B cell (primary cell): ENCODE results near the gene GMCL1. TPM values are rescaled to one million over a fixed set of nuclear protein-coding genes. Genes with fewer than 3 reads are reported as not detected.
A peak's percentile ranks its signal among the peaks of the same experiment; 100 is the strongest.

Experiments
- ATAC-seq: fragments of 200-7000 bp; cut with Tn5 transposase; one replicate; pipeline ENCODE4 v1.10.0; 2021; ENCODE audit warnings: low read depth, mild to moderate bottlenecking, moderate number of reproducible peaks, moderate library complexity
- CTCF ChIA-PET: fragments of 350-600 bp; sonication (Branson Sonifier 250); formaldehyde crosslinking; loops from one replicate; lab custom pipeline; 2021; ENCODE audit warnings: antibody characterized with exemption, inconsistent platforms; lab: Charles Lee
- POLR2A ChIA-PET: fragments of 350-600 bp; sonication (Branson Sonifier 250); formaldehyde crosslinking; loops from one replicate; lab custom pipeline; 2021; ENCODE audit warnings: antibody characterized with exemption; lab: Charles Lee
- DNase-seq: peaks from one replicate; pipeline ENCODE4 v3.0.0; 2013
- H2AFZ ChIP-seq: 2 replicates; pipeline ENCODE4 v1.6.1; 2012; ENCODE audit warnings: mild to moderate bottlenecking, low read depth, low read length; ENCODE audit not compliant: insufficient read depth, poor library complexity, severe bottlenecking
- H3K27ac ChIP-seq, 2 donors: 1 replicate in 1 of 2; 2 replicates in 1 of 2; pipeline ENCODE4 v1.5.1; 2012 to 2013; ENCODE audit warnings: low read length in 2 of 2, mild to moderate bottlenecking in 2 of 2, moderate library complexity in 1 of 2
- H3K27me3 ChIP-seq, 4 experiments: fragments of 200-600 bp in 1 of 4; sonication (generic) in 1 of 4; replicated peaks in 1 of 4; 1 replicate in 2 of 4; 2 replicates in 2 of 4; pipeline versions ENCODE4 v1.6.1 to v1.7.0; 2013 to 2016; ENCODE audit warnings: low read length in 3 of 4, mild to moderate bottlenecking in 2 of 4, mixed read lengths in 1 of 4, moderate library complexity in 1 of 4; ENCODE audit not compliant: insufficient read depth in 4 of 4, control insufficient read depth in 3 of 4; ENCODE audit errors: control extremely low read depth in 1 of 4
- H3K36me3 ChIP-seq, 2 experiments: replicated peaks in 1 of 2; 1 replicate in 1 of 2; 2 replicates in 1 of 2; pipeline versions ENCODE4 v1.6.1 to v1.7.1; 2013; ENCODE audit warnings: low read length in 1 of 2; ENCODE audit not compliant: insufficient read depth in 2 of 2, control insufficient read depth in 1 of 2; ENCODE audit errors: control extremely low read depth in 1 of 2, extremely low read depth in 1 of 2
- H3K4me1 ChIP-seq, 2 donors: fragments of 200-600 bp in 1 of 2; sonication (generic) in 1 of 2; 1 replicate in 1 of 2; 2 replicates in 1 of 2; pipeline versions ENCODE4 v1.5.1 to v1.6.1; 2013 to 2017; ENCODE audit warnings: low read length in 2 of 2; ENCODE audit not compliant: control insufficient read depth in 2 of 2, insufficient read depth in 2 of 2
- H3K4me2 ChIP-seq: replicated peaks from 2 replicates; pipeline ENCODE3; 2012; ENCODE audit warnings: mild to moderate bottlenecking, low read depth, low read length; ENCODE audit not compliant: poor library complexity, severe bottlenecking
- H3K4me3 ChIP-seq, 5 experiments: fragments of 200-600 bp in 1 of 5; sonication (generic) in 1 of 5; 1 replicate in 3 of 5; 2 replicates in 2 of 5; pipeline versions ENCODE4 v1.5.1 to v1.7.0; 2011 to 2016; ENCODE audit warnings: low read length in 4 of 5, mild to moderate bottlenecking in 4 of 5, low read depth in 2 of 5, control low read depth in 1 of 5, moderate library complexity in 1 of 5; ENCODE audit not compliant: insufficient read depth in 1 of 5; ENCODE audit errors: control extremely low read depth in 1 of 5, extremely low read depth in 1 of 5
- H3K79me2 ChIP-seq: fragments of 200-600 bp; sonication (generic); one replicate; pipeline ENCODE4 v1.6.0; 2016; ENCODE audit warnings: low read length; ENCODE audit not compliant: control insufficient read depth, insufficient read depth
- H3K9ac ChIP-seq: fragments of 200-600 bp; sonication (generic); 2 replicates; pipeline ENCODE4 v1.6.1; 2017; ENCODE audit warnings: mild to moderate bottlenecking, low read length, moderate library complexity
- H3K9me3 ChIP-seq, 3 donors: one replicate each; pipeline versions ENCODE4 v1.6.1 to v1.7.1; 2013; ENCODE audit warnings: low read length in 2 of 3; ENCODE audit not compliant: control insufficient read depth in 2 of 3, insufficient read depth in 1 of 3; ENCODE audit errors: control extremely low read depth in 1 of 3
- H4K20me1 ChIP-seq: 2 replicates; pipeline ENCODE4 v1.6.0; 2012; ENCODE audit warnings: mild to moderate bottlenecking, low read length; ENCODE audit not compliant: insufficient read depth, control insufficient read depth, poor library complexity, severe bottlenecking
- H3K27ac Mint-ChIP-seq: one replicate; pipeline ENCODE4 v1.8.0; 2021; ENCODE audit warnings: mixed read lengths
- H3K27me3 Mint-ChIP-seq: one replicate; pipeline ENCODE4 v1.8.0; 2021; ENCODE audit warnings: mixed read lengths
- H3K4me1 Mint-ChIP-seq: one replicate; pipeline ENCODE4 v1.8.0; 2021; ENCODE audit warnings: mixed read lengths
- H3K4me3 Mint-ChIP-seq: one replicate; pipeline ENCODE4 v1.8.0; 2021; ENCODE audit warnings: mixed read lengths
- H3K9me3 Mint-ChIP-seq: one replicate; pipeline ENCODE4 v1.8.0; 2022; ENCODE audit warnings: mixed read lengths; ENCODE audit not compliant: insufficient read depth
- EZH2 ChIP-seq: IDR thresholded peaks from 2 replicates; pipeline ENCODE4 v1.6.1; 2012; ENCODE audit warnings: borderline replicate concordance, low read depth, mild to moderate bottlenecking, moderate library complexity, low read length; ENCODE audit not compliant: insufficient read depth, poor library complexity, severe bottlenecking
- WGBS: methylation state at CpG from one replicate; pipeline ENCODE4 v1.1.5; 2013; ENCODE audit warnings: missing lambda C conversion rate; ENCODE audit not compliant: insufficient coverage; 5-methylcytosine and 5-hydroxymethylcytosine counted together
- intact Hi-C: fragments of 100-400 bp; cut with micrococcal nuclease; formaldehyde crosslinking; loops from one replicate; pipeline ENCODE4 v1.10.0; 2022
- polyA plus RNA-seq: library from polyadenylated mRNA; depleted of rRNA; stranded (reverse); fragments of >200 nt; gene quantifications from 2 replicates; pipeline ENCODE4 v1.2.3, GENCODE V29; 2012
- total RNA-seq, 2 donors: library from RNA; stranded (reverse); fragments of 120-200 nt in 1 of 2; gene quantifications; 1 replicate in 1 of 2; 2 replicates in 1 of 2; pipeline versions ENCODE4 v1.2.3 to v1.2.4, GENCODE V29; 2013 to 2022
- TF ChIP-seq, protein P1 (sequence below): fragments of 200-600 bp; IDR thresholded peaks from one replicate; pipeline ENCODE4 v1.8.0; 2022; ENCODE audit warnings: antibody characterized with exemption, mild to moderate bottlenecking

The GMCL1 gene
- total and polyA plus RNA-seq, 2 donors (not counting 1 experiment from before 2014, with no cell fraction given) = 6.0 to 26.3 TPM

DNA sequence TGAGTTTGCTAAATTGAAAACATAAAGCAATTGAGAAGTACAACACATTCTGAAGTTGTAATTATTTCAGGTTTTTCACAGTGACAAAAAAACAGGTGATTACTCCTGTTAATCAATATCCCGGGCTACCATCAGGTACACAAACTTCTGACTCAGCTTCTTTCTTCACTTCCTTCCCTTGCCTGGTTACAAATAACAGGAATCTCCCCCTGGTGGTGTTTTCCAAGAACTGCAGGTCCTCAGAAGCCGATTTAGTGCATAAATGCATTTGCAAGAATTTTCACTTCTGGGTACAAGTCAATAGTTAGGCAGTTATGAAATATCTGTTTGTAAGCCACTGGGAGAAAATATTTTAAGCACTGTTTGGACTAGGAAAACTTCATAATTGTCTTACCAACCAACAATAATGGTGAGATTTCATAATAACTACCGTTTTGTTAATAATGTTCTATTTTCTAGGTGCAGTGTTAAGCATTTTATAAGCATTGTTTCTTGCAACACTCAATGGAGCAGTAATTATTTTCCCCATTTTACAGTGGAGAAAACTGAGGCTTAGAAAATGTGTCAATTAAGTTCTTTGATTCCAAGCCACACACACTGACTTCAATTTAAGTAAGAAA lies 12.4 kb upstream of the GMCL1 start:
- TF ChIP-seq, protein P1, sequence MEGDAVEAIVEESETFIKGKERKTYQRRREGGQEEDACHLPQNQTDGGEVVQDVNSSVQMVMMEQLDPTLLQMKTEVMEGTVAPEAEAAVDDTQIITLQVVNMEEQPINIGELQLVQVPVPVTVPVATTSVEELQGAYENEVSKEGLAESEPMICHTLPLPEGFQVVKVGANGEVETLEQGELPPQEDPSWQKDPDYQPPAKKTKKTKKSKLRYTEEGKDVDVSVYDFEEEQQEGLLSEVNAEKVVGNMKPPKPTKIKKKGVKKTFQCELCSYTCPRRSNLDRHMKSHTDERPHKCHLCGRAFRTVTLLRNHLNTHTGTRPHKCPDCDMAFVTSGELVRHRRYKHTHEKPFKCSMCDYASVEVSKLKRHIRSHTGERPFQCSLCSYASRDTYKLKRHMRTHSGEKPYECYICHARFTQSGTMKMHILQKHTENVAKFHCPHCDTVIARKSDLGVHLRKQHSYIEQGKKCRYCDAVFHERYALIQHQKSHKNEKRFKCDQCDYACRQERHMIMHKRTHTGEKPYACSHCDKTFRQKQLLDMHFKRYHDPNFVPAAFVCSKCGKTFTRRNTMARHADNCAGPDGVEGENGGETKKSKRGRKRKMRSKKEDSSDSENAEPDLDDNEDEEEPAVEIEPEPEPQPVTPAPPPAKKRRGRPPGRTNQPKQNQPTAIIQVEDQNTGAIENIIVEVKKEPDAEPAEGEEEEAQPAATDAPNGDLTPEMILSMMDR = peak; percentile 92
- TF ChIP-seq EZH2 = no peak
- Mint-ChIP-seq H3K9me3 (no peaks in the 10 kb centered on the region), H3K27me3 (no peaks in the 10 kb centered on the region), H3K27ac (no peak overlapping the region), H3K4me1 (peaks cover 3% of the 10 kb centered on the region), H3K4me3 (no peak overlapping the region)
- ATAC-seq (peak; percentile 88), DNase-seq (peak; percentile 87)
- H3K36me3 ChIP-seq = peaks cover 4 to 14% of the 10 kb centered on the region in 2 experiments
- no peaks in the 10 kb centered on the region for H3K27me3 ChIP-seq
- 0% methylated on average over 1 of the region's 3 CpGs for WGBS
- no peaks in the 10 kb centered on the region for H3K79me2 ChIP-seq
- H3K4me3 ChIP-seq = no peak overlapping the region
- peaks cover 0 to 6% of the 10 kb centered on the region in 2 donors for H3K4me1 ChIP-seq
- H3K4me2 ChIP-seq = no peak overlapping the region
- H4K20me1 ChIP-seq = no peaks in the 10 kb centered on the region
- H3K27ac ChIP-seq = no peak overlapping the region
- no peak overlapping the region for H2AFZ ChIP-seq
- CTCF ChIA-PET = interaction anchor here (0.5 to 11.9 kb wide), 26 partner anchors 9 to 487 kb away, joined by 3 to 440 read pairs (median 8); partner anchors contain the start of genes ANXA4 and GMCL1
- POLR2A ChIA-PET = interaction anchor here (1.4 kb wide), 2 partner anchors 12 to 92 kb away, joined by 3 to 5 read pairs; partner anchors contain the start of gene GMCL1
- no peaks in the 10 kb centered on the region for H3K9me3 ChIP-seq
- intact Hi-C loops = loop anchor here (1.0 to 10.0 kb wide), 6 partner anchors 14 to 382 kb away; partner anchors contain the start of gene NFU1
- no peak overlapping the region for H3K9ac ChIP-seq
